ENCODE measurements around the gene HECTD4.

DNA sequence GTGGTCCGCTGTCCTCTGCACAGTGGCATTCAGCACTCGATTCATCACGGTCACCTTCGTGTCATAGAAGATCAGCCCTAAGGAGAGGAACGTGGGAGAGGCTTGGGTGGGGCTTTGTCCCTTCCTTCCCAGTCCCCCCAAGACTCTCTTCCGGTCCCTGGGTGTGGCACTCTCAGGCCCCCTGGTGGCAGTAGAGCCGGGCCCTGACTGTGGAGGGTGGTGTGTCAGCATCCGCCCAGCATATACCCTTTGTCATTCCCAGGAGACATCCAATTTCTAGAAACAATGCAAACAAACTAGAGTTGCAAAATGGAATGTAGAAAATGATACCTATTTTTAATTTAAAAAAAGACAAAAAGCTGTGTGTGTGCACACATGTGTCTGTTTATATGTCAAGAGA is 211.9 kb downstream of the HECTD4 start:
- TF ChIP-seq, protein P1, sequence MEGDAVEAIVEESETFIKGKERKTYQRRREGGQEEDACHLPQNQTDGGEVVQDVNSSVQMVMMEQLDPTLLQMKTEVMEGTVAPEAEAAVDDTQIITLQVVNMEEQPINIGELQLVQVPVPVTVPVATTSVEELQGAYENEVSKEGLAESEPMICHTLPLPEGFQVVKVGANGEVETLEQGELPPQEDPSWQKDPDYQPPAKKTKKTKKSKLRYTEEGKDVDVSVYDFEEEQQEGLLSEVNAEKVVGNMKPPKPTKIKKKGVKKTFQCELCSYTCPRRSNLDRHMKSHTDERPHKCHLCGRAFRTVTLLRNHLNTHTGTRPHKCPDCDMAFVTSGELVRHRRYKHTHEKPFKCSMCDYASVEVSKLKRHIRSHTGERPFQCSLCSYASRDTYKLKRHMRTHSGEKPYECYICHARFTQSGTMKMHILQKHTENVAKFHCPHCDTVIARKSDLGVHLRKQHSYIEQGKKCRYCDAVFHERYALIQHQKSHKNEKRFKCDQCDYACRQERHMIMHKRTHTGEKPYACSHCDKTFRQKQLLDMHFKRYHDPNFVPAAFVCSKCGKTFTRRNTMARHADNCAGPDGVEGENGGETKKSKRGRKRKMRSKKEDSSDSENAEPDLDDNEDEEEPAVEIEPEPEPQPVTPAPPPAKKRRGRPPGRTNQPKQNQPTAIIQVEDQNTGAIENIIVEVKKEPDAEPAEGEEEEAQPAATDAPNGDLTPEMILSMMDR (IDR thresholded peaks at IDR 0.05; ENCODE audit: poor library complexity, severe bottlenecking), result no peak
- TF ChIP-seq EZH2 (IDR thresholded peaks at IDR 0.05; ENCODE audit: borderline replicate concordance, insufficient read depth, low read length, poor library complexity, severe bottlenecking) (no peak), EP300 (conservative IDR thresholded peaks at IDR 0.05; ENCODE audit: poor library complexity, severe bottlenecking) (no peak), RAD21 (conservative IDR thresholded peaks at IDR 0.05) (no peak), POLR2AphosphoS5 (IDR thresholded peaks at IDR 0.05) (no peak), MXI1 (conservative IDR thresholded peaks at IDR 0.05; ENCODE audit: poor library complexity, severe bottlenecking) (no peak), TAF1 (IDR thresholded peaks at IDR 0.05; ENCODE audit: low read depth) (no peak), REST (IDR thresholded peaks at IDR 0.05; ENCODE audit: borderline replicate concordance) (no peak), SMC3 (conservative IDR thresholded peaks at IDR 0.05; ENCODE audit: poor library complexity) (no peak)

All from neural cell (in vitro differentiated cells).